Thyroid gland (tissue), 4 donors: Measurements from ENCODE around the gene CPTP.

Experiments
- POLR2A ChIP-seq, 2 donors: fragments of 450-650 bp; IDR thresholded peaks; one replicate each; pipeline ENCODE4 v1.6.1; 2017; ENCODE audit warnings: antibody characterized with exemption in 2 of 2, mild to moderate bottlenecking in 2 of 2, moderate library complexity in 1 of 2
- TF ChIP-seq, protein P1 (sequence below), 6 experiments: fragments of 200-600 bp in 3 of 6; fragments of 450-650 bp in 3 of 6; sonication (generic) in 3 of 6; IDR thresholded peaks; one replicate each; pipeline ENCODE4 v1.5.1; 2016 to 2019; ENCODE audit warnings: antibody characterized with exemption in 6 of 6, mild to moderate bottlenecking in 2 of 6, inconsistent platforms in 1 of 6, moderate library complexity in 1 of 6

DNA sequence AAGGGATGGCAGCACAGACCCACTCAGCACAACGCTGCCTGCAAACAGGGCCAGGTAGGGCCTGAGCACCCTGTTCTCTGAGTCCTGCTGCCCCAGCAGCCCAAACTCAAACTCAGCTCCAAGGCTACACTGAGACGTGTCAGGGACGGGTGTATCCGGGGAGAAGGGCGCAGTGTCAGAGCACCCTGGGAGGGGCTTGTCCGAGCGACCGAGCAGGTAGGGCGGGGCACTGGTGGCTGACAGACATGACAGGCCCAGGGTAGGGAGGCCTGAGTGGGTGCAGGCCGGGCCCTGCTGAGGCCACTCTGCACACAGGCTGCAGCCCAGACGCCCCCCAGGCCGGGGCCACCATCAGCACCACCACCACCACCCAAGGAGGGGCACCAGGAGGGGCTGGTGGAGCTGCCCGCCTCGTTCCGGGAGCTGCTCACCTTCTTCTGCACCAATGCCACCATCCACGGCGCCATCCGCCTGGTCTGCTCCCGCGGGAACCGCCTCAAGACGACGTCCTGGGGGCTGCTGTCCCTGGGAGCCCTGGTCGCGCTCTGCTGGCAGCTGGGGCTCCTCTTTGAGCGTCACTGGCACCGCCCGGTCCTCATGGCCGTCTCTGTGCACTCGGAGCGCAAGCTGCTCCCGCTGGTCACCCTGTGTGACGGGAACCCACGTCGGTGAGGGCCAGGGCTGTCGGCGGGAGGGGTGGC, 38.8 kb upstream of the CPTP start:
- TF ChIP-seq, protein P1, sequence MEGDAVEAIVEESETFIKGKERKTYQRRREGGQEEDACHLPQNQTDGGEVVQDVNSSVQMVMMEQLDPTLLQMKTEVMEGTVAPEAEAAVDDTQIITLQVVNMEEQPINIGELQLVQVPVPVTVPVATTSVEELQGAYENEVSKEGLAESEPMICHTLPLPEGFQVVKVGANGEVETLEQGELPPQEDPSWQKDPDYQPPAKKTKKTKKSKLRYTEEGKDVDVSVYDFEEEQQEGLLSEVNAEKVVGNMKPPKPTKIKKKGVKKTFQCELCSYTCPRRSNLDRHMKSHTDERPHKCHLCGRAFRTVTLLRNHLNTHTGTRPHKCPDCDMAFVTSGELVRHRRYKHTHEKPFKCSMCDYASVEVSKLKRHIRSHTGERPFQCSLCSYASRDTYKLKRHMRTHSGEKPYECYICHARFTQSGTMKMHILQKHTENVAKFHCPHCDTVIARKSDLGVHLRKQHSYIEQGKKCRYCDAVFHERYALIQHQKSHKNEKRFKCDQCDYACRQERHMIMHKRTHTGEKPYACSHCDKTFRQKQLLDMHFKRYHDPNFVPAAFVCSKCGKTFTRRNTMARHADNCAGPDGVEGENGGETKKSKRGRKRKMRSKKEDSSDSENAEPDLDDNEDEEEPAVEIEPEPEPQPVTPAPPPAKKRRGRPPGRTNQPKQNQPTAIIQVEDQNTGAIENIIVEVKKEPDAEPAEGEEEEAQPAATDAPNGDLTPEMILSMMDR (IDR thresholded peaks at IDR 0.05) = no peak
- no peak for TF ChIP-seq POLR2A (IDR thresholded peaks at IDR 0.05)
